MM.1S (cell line): ENCODE data around the gene FSD1.

Source experiments
- DNase-seq: peaks from one replicate; pipeline ENCODE4 v3.0.0-alpha.2; 2015
- H2AFZ ChIP-seq: fragments of 300-600 bp; sonication (generic); 2 replicates; pipeline ENCODE4 v1.6.0; 2016; ENCODE audit warnings: antibody characterized with exemption, low read length
- H3F3A ChIP-seq: fragments of 300-600 bp; sonication (generic); 2 replicates; pipeline ENCODE4 v1.6.1; 2016; ENCODE audit warnings: mild to moderate bottlenecking, antibody characterized with exemption, low read length, moderate library complexity, mixed read lengths; ENCODE audit not compliant: insufficient read depth
- H3K27ac ChIP-seq: fragments of 300-600 bp; sonication (generic); 2 replicates; pipeline ENCODE4 v1.5.1; 2016; ENCODE audit warnings: mild to moderate bottlenecking, low read length
- H3K27me3 ChIP-seq: fragments of 300-600 bp; sonication (generic); replicated peaks from 2 replicates; pipeline ENCODE4 v1.6.0; 2016; ENCODE audit warnings: low read length; ENCODE audit not compliant: insufficient read depth
- H3K36me3 ChIP-seq: fragments of 300-600 bp; sonication (generic); replicated peaks from 2 replicates; pipeline ENCODE4 v1.6.1; 2016; ENCODE audit warnings: mild to moderate bottlenecking, low read length, mixed read lengths; ENCODE audit not compliant: insufficient read depth
- H3K4me1 ChIP-seq: fragments of 300-600 bp; sonication (generic); 2 replicates; pipeline ENCODE4 v1.6.1; 2016; ENCODE audit warnings: low read length, mixed read lengths
- H3K4me2 ChIP-seq: fragments of 300-600 bp; sonication (generic); 2 replicates; pipeline ENCODE4 v1.6.0; 2016; ENCODE audit warnings: low read depth, low read length
- H3K4me3 ChIP-seq: fragments of 300-600 bp; sonication (generic); 2 replicates; pipeline ENCODE4 v1.5.1; 2016; ENCODE audit warnings: low read length, mixed read lengths
- H3K79me2 ChIP-seq: fragments of 300-600 bp; sonication (generic); 2 replicates; pipeline ENCODE4 v1.6.1; 2016; ENCODE audit warnings: mixed run types, low read length, mixed read lengths
- H3K9ac ChIP-seq: fragments of 300-600 bp; sonication (generic); 2 replicates; pipeline ENCODE4 v1.6.1; 2016; ENCODE audit warnings: low read length, mixed read lengths
- H3K9me2 ChIP-seq: fragments of 300-600 bp; sonication (generic); replicated peaks from 2 replicates; pipeline ENCODE4 v1.6.1; 2016; ENCODE audit warnings: mild to moderate bottlenecking, low read length, mixed read lengths; ENCODE audit not compliant: insufficient read depth
- H3K9me3 ChIP-seq: fragments of 300-600 bp; sonication (generic); replicated peaks from 2 replicates; pipeline ENCODE4 v1.6.1; 2016; ENCODE audit warnings: mild to moderate bottlenecking, low read length, mixed read lengths; ENCODE audit not compliant: insufficient read depth
- H4K20me1 ChIP-seq: fragments of 300-600 bp; sonication (generic); 2 replicates; pipeline ENCODE4 v1.6.1; 2016; ENCODE audit warnings: mild to moderate bottlenecking, low read length, moderate library complexity, mixed read lengths; ENCODE audit not compliant: insufficient read depth
- EZH2 ChIP-seq: fragments of 300-600 bp; sonication (generic); optimal IDR thresholded peaks from 2 replicates; pipeline ENCODE3; 2017; ENCODE audit warnings: low read depth, mild to moderate bottlenecking, antibody characterized with exemption, low read length, mixed read lengths
- EZH2phosphoT487 ChIP-seq: fragments of 300-600 bp; sonication (generic); IDR thresholded peaks from 2 replicates; pipeline ENCODE4 v1.6.1; 2018; ENCODE audit warnings: antibody characterized with exemption, low read length
- TF ChIP-seq, protein P1 (sequence below): fragments of 300-600 bp; sonication (generic); IDR thresholded peaks from 2 replicates; pipeline ENCODE4 v1.5.1; 2016; ENCODE audit warnings: antibody characterized with exemption, low read length, mixed read lengths

Gene FSD1

DNA sequence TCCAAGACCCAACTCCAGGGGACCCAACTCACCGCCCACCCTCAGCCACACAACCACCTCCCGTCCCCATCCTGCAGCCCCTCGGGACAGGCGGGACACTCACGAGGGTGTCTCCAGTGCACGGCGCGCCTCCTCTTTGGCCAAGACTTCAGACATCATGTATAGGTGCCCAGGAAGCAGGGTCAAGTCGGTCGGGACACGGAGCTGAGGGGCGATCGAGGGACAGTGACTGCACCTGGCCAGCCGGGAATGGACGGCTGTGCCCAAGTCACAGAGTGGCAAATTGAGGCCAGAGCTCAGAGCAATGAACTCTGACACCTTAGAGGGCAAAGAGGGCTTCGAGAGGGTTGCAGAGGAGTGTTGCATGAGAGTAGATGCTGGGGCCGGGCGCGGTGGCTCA lies 25.5 kb downstream of the FSD1 start:
- no peaks in the 10 kb centered on the region for H3K9me3 ChIP-seq
- H3F3A ChIP-seq: no peaks in the 10 kb centered on the region
- H3K9ac ChIP-seq: no peak overlapping the region
- no peak overlapping the region for H3K27ac ChIP-seq
- no peaks in the 10 kb centered on the region for H3K79me2 ChIP-seq
- no peak overlapping the region for H2AFZ ChIP-seq
- H3K36me3 ChIP-seq: no peaks in the 10 kb centered on the region
- no peak for TF ChIP-seq EZH2phosphoT487
- TF ChIP-seq, protein P1, sequence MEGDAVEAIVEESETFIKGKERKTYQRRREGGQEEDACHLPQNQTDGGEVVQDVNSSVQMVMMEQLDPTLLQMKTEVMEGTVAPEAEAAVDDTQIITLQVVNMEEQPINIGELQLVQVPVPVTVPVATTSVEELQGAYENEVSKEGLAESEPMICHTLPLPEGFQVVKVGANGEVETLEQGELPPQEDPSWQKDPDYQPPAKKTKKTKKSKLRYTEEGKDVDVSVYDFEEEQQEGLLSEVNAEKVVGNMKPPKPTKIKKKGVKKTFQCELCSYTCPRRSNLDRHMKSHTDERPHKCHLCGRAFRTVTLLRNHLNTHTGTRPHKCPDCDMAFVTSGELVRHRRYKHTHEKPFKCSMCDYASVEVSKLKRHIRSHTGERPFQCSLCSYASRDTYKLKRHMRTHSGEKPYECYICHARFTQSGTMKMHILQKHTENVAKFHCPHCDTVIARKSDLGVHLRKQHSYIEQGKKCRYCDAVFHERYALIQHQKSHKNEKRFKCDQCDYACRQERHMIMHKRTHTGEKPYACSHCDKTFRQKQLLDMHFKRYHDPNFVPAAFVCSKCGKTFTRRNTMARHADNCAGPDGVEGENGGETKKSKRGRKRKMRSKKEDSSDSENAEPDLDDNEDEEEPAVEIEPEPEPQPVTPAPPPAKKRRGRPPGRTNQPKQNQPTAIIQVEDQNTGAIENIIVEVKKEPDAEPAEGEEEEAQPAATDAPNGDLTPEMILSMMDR: no peak
- no peak for TF ChIP-seq EZH2
- 0 out of 2 replicates have a peak, but pooled peaks cover 3% of the 10 kb centered on the region for H3K4me1 ChIP-seq
- peaks cover 8% of the 10 kb centered on the region for H3K27me3 ChIP-seq
- H3K4me3 ChIP-seq: no peak overlapping the region
- DNase-seq: no peak
- H3K4me2 ChIP-seq: no peak overlapping the region
- H4K20me1 ChIP-seq: no peaks in the 10 kb centered on the region
- H3K9me2 ChIP-seq: no peaks in the 10 kb centered on the region

DNA sequence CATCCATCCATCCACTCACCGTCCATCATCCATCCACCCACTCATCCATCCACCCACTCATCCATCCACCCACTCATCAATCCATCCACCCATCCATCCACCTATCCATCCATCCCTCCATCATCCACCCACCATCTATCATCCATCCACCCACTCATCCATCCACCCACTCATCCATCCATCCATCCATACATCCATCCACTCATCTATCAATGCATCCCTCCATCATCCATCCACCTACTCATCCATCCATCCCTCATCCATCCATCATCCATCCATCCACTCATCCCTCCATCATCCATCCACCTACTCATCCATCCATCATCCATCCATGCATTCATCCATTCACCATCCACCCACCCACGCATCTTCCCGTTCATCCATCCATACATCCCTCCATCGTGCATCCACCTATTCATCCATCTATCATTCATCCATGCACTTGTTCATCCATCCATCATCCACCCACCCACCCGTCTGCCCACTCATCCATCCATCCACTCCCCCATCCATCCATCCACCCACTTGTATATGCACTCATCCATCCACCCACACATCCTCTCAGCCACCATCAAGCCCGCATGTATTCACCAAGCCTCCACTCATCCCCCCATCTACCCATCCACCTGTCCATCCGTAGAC lies 30.7 kb downstream of the FSD1 start:
- Histone ChIP-seq H2AFZ (no peak overlapping the region), H3K9me2 (no peaks in the 10 kb centered on the region), H3K4me1 (peaks cover 6% of the 10 kb centered on the region; the same call in 1 of the 2 replicates), H3K79me2 (no peaks in the 10 kb centered on the region), H3K36me3 (no peaks in the 10 kb centered on the region), H4K20me1 (no peaks in the 10 kb centered on the region), H3F3A (0 out of 2 replicates have a peak, but pooled peaks cover 2% of the 10 kb centered on the region), H3K4me2 (no peak overlapping the region), H3K4me3 (no peak overlapping the region), H3K9ac (no peak overlapping the region), H3K27me3 (no peaks in the 10 kb centered on the region), H3K9me3 (no peaks in the 10 kb centered on the region), H3K27ac (no peak overlapping the region)
- DNase-seq: no peak
- TF ChIP-seq, protein P1: no peak
- TF ChIP-seq EZH2phosphoT487: no peak
- no peak for TF ChIP-seq EZH2

DNA sequence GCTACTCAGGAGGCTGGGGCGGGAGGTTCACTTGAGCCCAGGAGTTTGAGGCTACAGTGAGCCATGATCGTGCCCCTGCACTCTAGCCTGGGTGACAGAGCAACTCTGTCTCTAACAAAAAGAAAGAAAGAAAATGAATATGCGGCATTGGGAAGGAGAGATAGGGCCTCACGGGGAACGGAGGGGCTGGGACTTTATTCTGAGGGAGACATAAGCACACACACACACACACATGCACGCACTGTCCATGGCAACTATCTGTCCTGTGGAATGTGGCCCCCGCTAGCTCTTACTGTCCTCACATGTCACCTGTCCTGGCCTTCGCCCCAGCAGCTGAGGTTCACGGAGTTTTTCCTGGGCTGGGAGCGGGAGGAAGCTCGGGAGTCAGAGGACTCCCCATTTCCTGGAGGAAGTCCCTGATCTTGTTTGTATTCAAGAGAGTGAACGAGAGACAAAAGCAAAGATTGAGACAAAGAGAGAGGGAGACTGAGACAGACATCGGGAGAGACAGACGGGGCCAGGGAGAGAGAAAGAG lies 33.6 kb downstream of the FSD1 start:
- no peaks in the 10 kb centered on the region for H4K20me1 ChIP-seq
- H3K4me2 ChIP-seq: peak overlapping the region; percentile 82
- H3K4me3 ChIP-seq: peak overlapping the region; percentile 56
- no peaks in the 10 kb centered on the region for H3K27me3 ChIP-seq
- DNase-seq: no peak
- H2AFZ ChIP-seq: peak overlapping the region; percentile 77
- no peaks in the 10 kb centered on the region for H3K9me2 ChIP-seq
- no peaks in the 10 kb centered on the region for H3K79me2 ChIP-seq
- H3F3A ChIP-seq: peaks cover 2% of the 10 kb centered on the region; the same call in 1 of the 2 replicates
- peaks cover 6% of the 10 kb centered on the region; the same call in 1 of the 2 replicates for H3K4me1 ChIP-seq
- no peaks in the 10 kb centered on the region for H3K9me3 ChIP-seq
- TF ChIP-seq, protein P1: no peak
- TF ChIP-seq EZH2: no peak
- TF ChIP-seq EZH2phosphoT487: no peak
- peak overlapping the region; percentile 67 for H3K9ac ChIP-seq
- H3K36me3 ChIP-seq: no peaks in the 10 kb centered on the region
- H3K27ac ChIP-seq: peak overlapping the region; percentile 22; the same call in 1 of the 2 replicates
